Measurements from ENCODE around the gene DVL1. TPM values are rescaled to one million over a fixed set of nuclear protein-coding genes. Genes with fewer than 3 reads are reported as not detected.

The DVL1 gene
- polyA plus RNA-seq, 1 donor from 2014 or later, result 100 TPM

DNA sequence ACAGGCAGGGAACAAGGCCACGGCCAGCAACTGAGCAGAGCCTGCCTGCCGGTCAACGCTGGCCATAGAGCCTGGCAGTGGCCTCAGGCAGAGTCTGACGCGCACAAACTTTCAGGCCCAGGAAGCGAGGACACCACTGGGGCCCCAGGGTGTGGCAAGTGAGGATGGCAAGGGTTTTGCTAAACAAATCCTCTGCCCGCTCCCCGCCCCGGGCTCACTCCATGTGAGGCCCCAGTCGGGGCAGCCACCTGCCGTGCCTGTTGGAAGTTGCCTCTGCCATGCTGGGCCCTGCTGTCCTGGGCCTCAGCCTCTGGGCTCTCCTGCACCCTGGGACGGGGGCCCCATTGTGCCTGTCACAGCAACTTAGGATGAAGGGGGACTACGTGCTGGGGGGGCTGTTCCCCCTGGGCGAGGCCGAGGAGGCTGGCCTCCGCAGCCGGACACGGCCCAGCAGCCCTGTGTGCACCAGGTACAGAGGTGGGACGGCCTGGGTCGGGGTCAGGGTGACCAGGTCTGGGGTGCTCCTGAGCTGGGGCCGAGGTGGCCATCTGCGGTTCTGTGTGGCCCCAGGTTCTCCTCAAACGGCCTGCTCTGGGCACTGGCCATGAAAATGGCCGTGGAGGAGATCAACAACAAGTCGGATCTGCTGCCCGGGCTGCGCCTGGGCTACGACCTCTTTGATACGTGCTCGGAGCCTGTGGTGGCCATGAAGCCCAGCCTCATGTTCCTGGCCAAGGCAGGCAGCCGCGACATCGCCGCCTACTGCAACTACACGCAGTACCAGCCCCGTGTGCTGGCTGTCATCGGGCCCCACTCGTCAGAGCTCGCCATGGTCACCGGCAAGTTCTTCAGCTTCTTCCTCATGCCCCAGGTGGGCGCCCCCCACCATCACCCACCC is 17.9 kb downstream of the DVL1 start, which contains the start of gene TAS1R3:
Gene TAS1R3, plus strand, starts transcription at position 213 of the 898 bp plus-strand sequence. Its CDS starts 66 bp downstream, at position 279.
- H3K9ac ChIP-seq (ENCODE audit: low read length), result no peak within 1 kb of the TSS

DNA sequence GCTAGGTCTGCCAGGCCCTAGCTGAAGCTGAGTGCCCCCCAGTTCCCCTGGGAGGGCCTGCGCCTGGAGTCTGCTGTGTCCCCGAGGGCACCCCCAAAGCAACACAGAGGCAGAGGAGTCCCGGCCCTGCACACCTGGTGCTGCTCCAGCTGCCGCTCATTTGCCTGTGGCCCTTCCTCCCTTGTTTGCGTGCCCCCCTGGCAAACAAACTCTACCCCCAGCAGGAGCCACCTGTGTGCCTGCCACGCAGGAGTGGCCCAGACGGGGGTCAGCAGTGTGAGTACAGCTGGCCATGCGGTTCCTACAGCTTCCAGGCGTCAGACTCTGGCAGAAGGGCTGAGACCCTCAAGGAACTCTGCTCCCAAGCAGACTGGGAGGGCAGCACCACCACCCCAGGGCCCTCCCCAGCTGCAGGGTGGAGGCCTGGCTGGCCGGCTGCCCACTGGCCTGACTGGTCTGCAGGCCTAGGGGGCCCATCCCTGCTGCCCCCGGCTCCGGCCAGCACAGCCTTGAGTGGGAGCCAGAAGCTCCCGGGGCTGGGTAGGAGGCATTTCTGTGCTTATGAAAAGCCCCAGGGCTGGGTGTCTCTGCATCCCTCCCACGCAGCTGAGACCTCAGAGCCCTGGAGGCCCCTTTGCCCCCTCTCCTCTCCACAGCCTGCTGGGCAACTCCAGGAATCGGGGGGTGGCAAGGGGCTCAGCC is 18.7 kb downstream of the DVL1 start:
- Histone ChIP-seq H3K27ac (ENCODE audit: low read length) (no peak overlapping the region), H2AFZ (ENCODE audit: low read depth, low read length) (no peak overlapping the region), H3K9ac (ENCODE audit: low read length) (no peak overlapping the region), H4K20me1 (ENCODE audit: insufficient read depth) (no peaks in the 10 kb centered on the region), H3K9me3 (ENCODE audit: low read length) (no peaks in the 10 kb centered on the region), H3K9me2 (ENCODE audit: insufficient read depth, low read length) (no peaks in the 10 kb centered on the region), H3K4me2 (ENCODE audit: low read length) (no peak overlapping the region), H3K36me3 (ENCODE audit: insufficient read depth, low read length) (no peaks in the 10 kb centered on the region), H3K79me2 (replicated peaks; ENCODE audit: insufficient read depth, low read length) (peaks cover 9% of the 10 kb centered on the region), H3K4me3 (ENCODE audit: low read length) (no peak overlapping the region), H3K27me3 (ENCODE audit: insufficient read depth, low read depth, low read length) (no peaks in the 10 kb centered on the region), H3F3A (ENCODE audit: insufficient read depth, low read length, poor library complexity, severe bottlenecking) (no peaks in the 10 kb centered on the region)
- TF ChIP-seq MXI1 (conservative IDR thresholded peaks at IDR 0.05; ENCODE audit: poor library complexity, severe bottlenecking), result no peak
- TF ChIP-seq, protein P1, sequence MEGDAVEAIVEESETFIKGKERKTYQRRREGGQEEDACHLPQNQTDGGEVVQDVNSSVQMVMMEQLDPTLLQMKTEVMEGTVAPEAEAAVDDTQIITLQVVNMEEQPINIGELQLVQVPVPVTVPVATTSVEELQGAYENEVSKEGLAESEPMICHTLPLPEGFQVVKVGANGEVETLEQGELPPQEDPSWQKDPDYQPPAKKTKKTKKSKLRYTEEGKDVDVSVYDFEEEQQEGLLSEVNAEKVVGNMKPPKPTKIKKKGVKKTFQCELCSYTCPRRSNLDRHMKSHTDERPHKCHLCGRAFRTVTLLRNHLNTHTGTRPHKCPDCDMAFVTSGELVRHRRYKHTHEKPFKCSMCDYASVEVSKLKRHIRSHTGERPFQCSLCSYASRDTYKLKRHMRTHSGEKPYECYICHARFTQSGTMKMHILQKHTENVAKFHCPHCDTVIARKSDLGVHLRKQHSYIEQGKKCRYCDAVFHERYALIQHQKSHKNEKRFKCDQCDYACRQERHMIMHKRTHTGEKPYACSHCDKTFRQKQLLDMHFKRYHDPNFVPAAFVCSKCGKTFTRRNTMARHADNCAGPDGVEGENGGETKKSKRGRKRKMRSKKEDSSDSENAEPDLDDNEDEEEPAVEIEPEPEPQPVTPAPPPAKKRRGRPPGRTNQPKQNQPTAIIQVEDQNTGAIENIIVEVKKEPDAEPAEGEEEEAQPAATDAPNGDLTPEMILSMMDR (IDR thresholded peaks at IDR 0.05; ENCODE audit: poor library complexity, severe bottlenecking), result no peak
- TF ChIP-seq, protein P2, sequence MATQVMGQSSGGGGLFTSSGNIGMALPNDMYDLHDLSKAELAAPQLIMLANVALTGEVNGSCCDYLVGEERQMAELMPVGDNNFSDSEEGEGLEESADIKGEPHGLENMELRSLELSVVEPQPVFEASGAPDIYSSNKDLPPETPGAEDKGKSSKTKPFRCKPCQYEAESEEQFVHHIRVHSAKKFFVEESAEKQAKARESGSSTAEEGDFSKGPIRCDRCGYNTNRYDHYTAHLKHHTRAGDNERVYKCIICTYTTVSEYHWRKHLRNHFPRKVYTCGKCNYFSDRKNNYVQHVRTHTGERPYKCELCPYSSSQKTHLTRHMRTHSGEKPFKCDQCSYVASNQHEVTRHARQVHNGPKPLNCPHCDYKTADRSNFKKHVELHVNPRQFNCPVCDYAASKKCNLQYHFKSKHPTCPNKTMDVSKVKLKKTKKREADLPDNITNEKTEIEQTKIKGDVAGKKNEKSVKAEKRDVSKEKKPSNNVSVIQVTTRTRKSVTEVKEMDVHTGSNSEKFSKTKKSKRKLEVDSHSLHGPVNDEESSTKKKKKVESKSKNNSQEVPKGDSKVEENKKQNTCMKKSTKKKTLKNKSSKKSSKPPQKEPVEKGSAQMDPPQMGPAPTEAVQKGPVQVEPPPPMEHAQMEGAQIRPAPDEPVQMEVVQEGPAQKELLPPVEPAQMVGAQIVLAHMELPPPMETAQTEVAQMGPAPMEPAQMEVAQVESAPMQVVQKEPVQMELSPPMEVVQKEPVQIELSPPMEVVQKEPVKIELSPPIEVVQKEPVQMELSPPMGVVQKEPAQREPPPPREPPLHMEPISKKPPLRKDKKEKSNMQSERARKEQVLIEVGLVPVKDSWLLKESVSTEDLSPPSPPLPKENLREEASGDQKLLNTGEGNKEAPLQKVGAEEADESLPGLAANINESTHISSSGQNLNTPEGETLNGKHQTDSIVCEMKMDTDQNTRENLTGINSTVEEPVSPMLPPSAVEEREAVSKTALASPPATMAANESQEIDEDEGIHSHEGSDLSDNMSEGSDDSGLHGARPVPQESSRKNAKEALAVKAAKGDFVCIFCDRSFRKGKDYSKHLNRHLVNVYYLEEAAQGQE (IDR thresholded peaks at IDR 0.05; ENCODE audit: borderline replicate concordance), result no peak
- TF ChIP-seq POLR2AphosphoS5 (IDR thresholded peaks at IDR 0.05), result no peak
- TF ChIP-seq RAD21 (conservative IDR thresholded peaks at IDR 0.05), result no peak
- no peak for TF ChIP-seq TAF1 (IDR thresholded peaks at IDR 0.05; ENCODE audit: low read depth)

More for the DNA sequence above, 17.9 kb downstream of the DVL1 start, which contains the start of gene TAS1R3:
- TF ChIP-seq MXI1 (conservative IDR thresholded peaks at IDR 0.05; ENCODE audit: poor library complexity, severe bottlenecking), result no peak
- no peak for TF ChIP-seq POLR2AphosphoS5 (IDR thresholded peaks at IDR 0.05)
- TF ChIP-seq EP300 (conservative IDR thresholded peaks at IDR 0.05; ENCODE audit: poor library complexity, severe bottlenecking), result no peak
- TF ChIP-seq EZH2 (IDR thresholded peaks at IDR 0.05; ENCODE audit: borderline replicate concordance, insufficient read depth, low read length, poor library complexity, severe bottlenecking), result no peak
- TF ChIP-seq, protein P1 (IDR thresholded peaks at IDR 0.05; ENCODE audit: poor library complexity, severe bottlenecking), result no peak
- no peak for TF ChIP-seq SMC3 (conservative IDR thresholded peaks at IDR 0.05; ENCODE audit: poor library complexity)
- TF ChIP-seq, protein P2 (IDR thresholded peaks at IDR 0.05; ENCODE audit: borderline replicate concordance), result no peak
- TF ChIP-seq RAD21 (conservative IDR thresholded peaks at IDR 0.05), result no peak
- no peak for TF ChIP-seq TAF1 (IDR thresholded peaks at IDR 0.05; ENCODE audit: low read depth)
- H3K9me3 ChIP-seq (ENCODE audit: low read length), result no peaks in the 10 kb centered on the region
- peaks cover 2% of the 10 kb centered on the region for H3K79me2 ChIP-seq (replicated peaks; ENCODE audit: insufficient read depth, low read length)
- H3F3A ChIP-seq (ENCODE audit: insufficient read depth, low read length, poor library complexity, severe bottlenecking), result no peaks in the 10 kb centered on the region
- no peaks in the 10 kb centered on the region for H3K36me3 ChIP-seq (ENCODE audit: insufficient read depth, low read length)
- H4K20me1 ChIP-seq (ENCODE audit: insufficient read depth), result no peaks in the 10 kb centered on the region
- no peaks in the 10 kb centered on the region for H3K9me2 ChIP-seq (ENCODE audit: insufficient read depth, low read length)
- H3K27me3 ChIP-seq (ENCODE audit: insufficient read depth, low read depth, low read length), result no peaks in the 10 kb centered on the region
- H3K4me3 ChIP-seq (ENCODE audit: low read length), result no peak within 1 kb of the TSS
- no peak within 1 kb of the TSS for H3K27ac ChIP-seq (ENCODE audit: low read length)
- no peak within 1 kb of the TSS for H2AFZ ChIP-seq (ENCODE audit: low read depth, low read length)
- H3K4me2 ChIP-seq (ENCODE audit: low read length), result no peak within 1 kb of the TSS
